OCI-M2 (cell line): ENCODE data around the gene IFNA21.
"Not testable (repeated sequence)": the region's sequence is repeated elsewhere in the genome, so short reads cannot be mapped to it uniquely, and the experiment has no call there.

Source experiments
- DNase-seq: peaks from one replicate; lab custom pipeline; 2025; ENCODE audit not compliant: unreplicated experiment; lab: John Stamatoyannopoulos, UW

Gene IFNA21

GRCh38 chr9:21144603-21145002 lies 21.9 kb downstream of the IFNA21 start:
- DNase-seq: no peak

- no peak for DNase-seq
Observed at GRCh38 chr9:21141427-21141882, 25.0 kb downstream of the IFNA21 start, which contains the start of gene IFNW1. TSS of gene IFNW1 (minus strand) at chr9:21141832. CDS start at chr9:21141570, 262 bp downstream.

- DNase-seq: no peak
Observed at GRCh38 chr9:21137020-21137419, 29.4 kb downstream of the IFNA21 start.

GRCh38 chr9:21135736-21136135 lies 30.7 kb downstream of the IFNA21 start:
- no peak for DNase-seq

GRCh38 chr9:21128186-21128585 lies 38.3 kb downstream of the IFNA21 start:
- DNase-seq: not testable (repeated sequence)

- DNase-seq: no peak
Observed at GRCh38 chr9:21121595-21122251, 44.7 kb downstream of the IFNA21 start.

- DNase-seq: no peak
Observed at GRCh38 chr9:21121079-21121478, 45.4 kb downstream of the IFNA21 start.

- DNase-seq: no peak
Observed at GRCh38 chr9:21119093-21119770, 47.2 kb downstream of the IFNA21 start.
